Right kidney (tissue), 1 donor: ENCODE measurements around the gene TAP2.

Experiments used
- DNase-seq: peaks from one replicate; pipeline ENCODE4 v3.0.0-alpha.2; 2016

TAP2 gene

GRCh38 chr6:32792901-32793435, 45.6 kb downstream of the TAP2 start:
- no peak for DNase-seq

- DNase-seq = no peak
Observed at GRCh38 chr6:32790306-32790705, 48.2 kb downstream of the TAP2 start.
